ENCODE measurements around the gene FBXL19. TPM values are rescaled to one million over a fixed set of nuclear protein-coding genes. Genes with fewer than 3 reads are reported as not detected.

FBXL19 gene
- polyA plus RNA-seq, 1 donor from 2014 or later, result 99.6 TPM

- Histone ChIP-seq H3K27me3 (ENCODE audit: insufficient read depth, low read depth, low read length) (no peaks in the 10 kb centered on the region), H4K20me1 (ENCODE audit: insufficient read depth) (no peaks in the 10 kb centered on the region), H3K9me2 (ENCODE audit: insufficient read depth, low read length) (no peaks in the 10 kb centered on the region), H3F3A (ENCODE audit: insufficient read depth, low read length, poor library complexity, severe bottlenecking) (no peaks in the 10 kb centered on the region), H3K27ac (ENCODE audit: low read length) (no peak overlapping the region), H2AFZ (ENCODE audit: low read depth, low read length) (no peak overlapping the region), H3K9me3 (ENCODE audit: low read length) (no peaks in the 10 kb centered on the region), H3K36me3 (ENCODE audit: insufficient read depth, low read length) (no peaks in the 10 kb centered on the region), H3K4me2 (ENCODE audit: low read length) (no peak overlapping the region), H3K9ac (ENCODE audit: low read length) (no peak overlapping the region), H3K79me2 (replicated peaks; ENCODE audit: insufficient read depth, low read length) (no peaks in the 10 kb centered on the region), H3K4me3 (ENCODE audit: low read length) (no peak overlapping the region)
- TF ChIP-seq EZH2 (IDR thresholded peaks at IDR 0.05; ENCODE audit: borderline replicate concordance, insufficient read depth, low read length, poor library complexity, severe bottlenecking) (no peak), POLR2AphosphoS5 (IDR thresholded peaks at IDR 0.05) (no peak), REST (IDR thresholded peaks at IDR 0.05; ENCODE audit: borderline replicate concordance) (no peak), RAD21 (conservative IDR thresholded peaks at IDR 0.05) (no peak), MXI1 (conservative IDR thresholded peaks at IDR 0.05; ENCODE audit: poor library complexity, severe bottlenecking) (no peak), EP300 (conservative IDR thresholded peaks at IDR 0.05; ENCODE audit: poor library complexity, severe bottlenecking) (no peak), CTCF (IDR thresholded peaks at IDR 0.05; ENCODE audit: poor library complexity, severe bottlenecking) (no peak), SMC3 (conservative IDR thresholded peaks at IDR 0.05; ENCODE audit: poor library complexity) (no peak)
Observed at GRCh38 chr16:30989469-30990047, 66.2 kb downstream of the FBXL19 start.

DNA sequence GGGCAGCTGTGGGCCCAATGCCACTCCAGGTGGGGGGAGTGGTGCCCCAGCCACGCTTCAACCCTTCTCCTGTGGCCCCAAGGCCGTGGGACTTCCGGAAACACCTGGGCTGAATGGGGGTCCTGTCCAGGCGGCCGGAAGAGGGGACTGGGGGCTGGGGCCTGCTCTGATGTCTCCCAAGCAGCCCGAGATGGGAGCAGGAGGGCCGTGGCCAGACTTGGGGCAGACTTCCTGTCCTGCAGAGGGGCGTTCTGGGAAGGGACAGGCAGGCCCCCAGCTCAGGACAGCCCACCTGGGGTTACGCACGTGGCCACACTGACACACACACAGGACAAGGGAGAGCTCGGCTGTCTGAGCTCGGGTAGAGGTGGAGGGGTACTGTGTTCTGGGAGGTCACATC is 66.7 kb downstream of the FBXL19 start:
- Histone ChIP-seq H3K9me3 (ENCODE audit: low read length) (no peaks in the 10 kb centered on the region), H3K9ac (ENCODE audit: low read length) (no peak overlapping the region), H3K9me2 (ENCODE audit: insufficient read depth, low read length) (no peaks in the 10 kb centered on the region), H3K79me2 (replicated peaks; ENCODE audit: insufficient read depth, low read length) (no peaks in the 10 kb centered on the region), H4K20me1 (ENCODE audit: insufficient read depth) (no peaks in the 10 kb centered on the region), H3F3A (ENCODE audit: insufficient read depth, low read length, poor library complexity, severe bottlenecking) (no peaks in the 10 kb centered on the region), H3K27me3 (ENCODE audit: insufficient read depth, low read depth, low read length) (no peaks in the 10 kb centered on the region), H3K4me3 (ENCODE audit: low read length) (no peak overlapping the region), H3K4me2 (ENCODE audit: low read length) (no peak overlapping the region), H3K36me3 (ENCODE audit: insufficient read depth, low read length) (no peaks in the 10 kb centered on the region), H2AFZ (ENCODE audit: low read depth, low read length) (no peak overlapping the region), H3K27ac (ENCODE audit: low read length) (no peak overlapping the region)
- TF ChIP-seq MXI1 (conservative IDR thresholded peaks at IDR 0.05; ENCODE audit: poor library complexity, severe bottlenecking) (no peak), RAD21 (conservative IDR thresholded peaks at IDR 0.05) (no peak), REST (IDR thresholded peaks at IDR 0.05; ENCODE audit: borderline replicate concordance) (no peak), CTCF (IDR thresholded peaks at IDR 0.05; ENCODE audit: poor library complexity, severe bottlenecking) (no peak), POLR2AphosphoS5 (IDR thresholded peaks at IDR 0.05) (no peak), SMC3 (conservative IDR thresholded peaks at IDR 0.05; ENCODE audit: poor library complexity) (no peak), TAF1 (IDR thresholded peaks at IDR 0.05; ENCODE audit: low read depth) (no peak), EZH2 (IDR thresholded peaks at IDR 0.05; ENCODE audit: borderline replicate concordance, insufficient read depth, low read length, poor library complexity, severe bottlenecking) (no peak), EP300 (conservative IDR thresholded peaks at IDR 0.05; ENCODE audit: poor library complexity, severe bottlenecking) (no peak)

All from neural cell (in vitro differentiated cells).